Endothelial cell of umbilical vein (primary cell): Measurements from ENCODE around the gene NDUFS5. TPM values are rescaled to one million over a fixed set of nuclear protein-coding genes. Genes with fewer than 3 reads are reported as not detected.

Experiments used
- BruUV-seq: library from RNA; stranded (reverse); fragments of 400-500 nt; replicated peaks from 2 replicates; lab custom pipeline; 2021; lab: Mats Ljungman, UMichigan
- CTCF ChIA-PET: fragments of 300-600, 350-600 bp; sonication (Branson Sonifier 250); formaldehyde crosslinking; loops from one replicate; lab custom pipeline; 2021; ENCODE audit warnings: antibody characterized with exemption, inconsistent platforms; lab: Charles Lee
- POLR2A ChIA-PET: fragments of 300-600, 350-600 bp; sonication (Branson Sonifier 250); formaldehyde crosslinking; loops from one replicate; lab custom pipeline; 2021; ENCODE audit warnings: antibody characterized with exemption, inconsistent platforms; lab: Charles Lee
- DNase-seq: peaks from one replicate; pipeline ENCODE4 v3.0.0-alpha.2; 2011; ENCODE audit warnings: low read depth, low spot score
- FAIRE-seq: peaks from 2 replicates; lab custom pipeline; 2011; peaks lifted over from hg19 to GRCh38; lab: Jason Lieb, UNC
- H2AFZ ChIP-seq: 2 replicates; pipeline ENCODE4 v1.6.0; 2012; ENCODE audit warnings: low read depth, low read length, control low read depth, inconsistent platforms
- H3K27ac ChIP-seq: 2 replicates; pipeline ENCODE4 v1.5.1; 2011; ENCODE audit warnings: low read depth, mild to moderate bottlenecking, control low read depth, low read length, moderate library complexity; ENCODE audit not compliant: insufficient read depth
- H3K27me3 ChIP-seq, 2 experiments: 2 replicates each; pipeline versions ENCODE4 v1.6.0 to v1.6.1; 2011; ENCODE audit warnings: low read length in 2 of 2, mixed read lengths in 1 of 2; ENCODE audit not compliant: control insufficient read depth in 2 of 2, insufficient read depth in 2 of 2
- H3K36me3 ChIP-seq, 2 experiments: 2 replicates in 1 of 2; 3 replicates in 1 of 2; pipeline ENCODE4 v1.5.1; 2011; ENCODE audit warnings: low read length in 2 of 2, mild to moderate bottlenecking in 1 of 2, moderate library complexity in 1 of 2; ENCODE audit not compliant: control insufficient read depth in 2 of 2, insufficient read depth in 2 of 2; ENCODE audit errors: extremely low read depth in 1 of 2
- H3K4me1 ChIP-seq: 3 replicates; pipeline ENCODE4 v1.5.1; 2011; ENCODE audit warnings: mild to moderate bottlenecking, low read length; ENCODE audit not compliant: control insufficient read depth, insufficient read depth; ENCODE audit errors: extremely low read depth
- H3K4me2 ChIP-seq: 2 replicates; pipeline ENCODE4 v1.6.1; 2011; ENCODE audit warnings: low read length, control low read depth, mixed read lengths; ENCODE audit not compliant: insufficient read depth
- H3K4me3 ChIP-seq, 3 experiments: fragments of 200-600 bp in 1 of 3; sonication (generic), shearing (Covaris generic) in 1 of 3; replicated peaks in 1 of 3; 2 replicates each; pipeline ENCODE4 v1.5.1; 2011 to 2016; ENCODE audit warnings: control low read depth in 3 of 3, low read length in 3 of 3, mild to moderate bottlenecking in 2 of 3, inconsistent platforms in 1 of 3, low read depth in 1 of 3, moderate library complexity in 1 of 3; ENCODE audit not compliant: insufficient read depth in 1 of 3
- H3K79me2 ChIP-seq: 2 replicates; pipeline ENCODE4 v1.6.0; 2012; ENCODE audit warnings: low read length, inconsistent platforms; ENCODE audit not compliant: control insufficient read depth, insufficient read depth
- H3K9ac ChIP-seq: replicated peaks from 2 replicates; pipeline ENCODE3; 2011; ENCODE audit warnings: low read length, control low read depth; ENCODE audit not compliant: insufficient read depth; ENCODE audit errors: extremely low read depth
- H3K9me1 ChIP-seq: replicated peaks from 3 replicates; pipeline ENCODE4 v1.6.0; 2011; ENCODE audit warnings: mild to moderate bottlenecking, low read length; ENCODE audit not compliant: control insufficient read depth, insufficient read depth; ENCODE audit errors: extremely low read depth
- H3K9me3 ChIP-seq: replicated peaks from 2 replicates; pipeline ENCODE4 v1.5.1; 2012; ENCODE audit warnings: low read length, inconsistent platforms; ENCODE audit not compliant: control insufficient read depth, insufficient read depth
- H4K20me1 ChIP-seq: replicated peaks from 2 replicates; pipeline ENCODE3; 2011; ENCODE audit warnings: mild to moderate bottlenecking, low read length; ENCODE audit not compliant: control insufficient read depth, insufficient read depth; ENCODE audit errors: extremely low read depth
- EZH2 ChIP-seq: IDR thresholded peaks from 2 replicates; pipeline ENCODE4 v1.6.1; 2012; ENCODE audit warnings: borderline replicate concordance, low read depth, mild to moderate bottlenecking, moderate library complexity, low read length, inconsistent platforms; ENCODE audit not compliant: severe bottlenecking
- FOS ChIP-seq: IDR thresholded peaks from 2 replicates; pipeline ENCODE4 v1.6.1; 2011; ENCODE audit warnings: mild to moderate bottlenecking, low read length, moderate library complexity, borderline replicate concordance; ENCODE audit not compliant: insufficient read depth
- GATA2 ChIP-seq: IDR thresholded peaks from 2 replicates; pipeline ENCODE4 v1.7.0; 2011; ENCODE audit warnings: low read depth, mild to moderate bottlenecking, moderate library complexity, mixed read lengths, low read length; ENCODE audit not compliant: insufficient read length, insufficient read depth
- JUN ChIP-seq: IDR thresholded peaks from 2 replicates; pipeline ENCODE4 v1.6.1; 2011; ENCODE audit warnings: borderline replicate concordance, low read depth; ENCODE audit not compliant: insufficient read length, insufficient read depth
- MYC ChIP-seq: IDR thresholded peaks from one replicate; pipeline ENCODE4 v1.6.1; 2011; ENCODE audit warnings: mild to moderate bottlenecking, low read depth, low read length
- POLR2A ChIP-seq: IDR thresholded peaks from 2 replicates; pipeline ENCODE4 v1.6.1; 2012; ENCODE audit warnings: low read depth, mild to moderate bottlenecking, control low read depth, low read length
- POLR2AphosphoS5 ChIP-seq: IDR thresholded peaks from 2 replicates; pipeline ENCODE4 v1.6.1; 2012; ENCODE audit warnings: low read depth, mild to moderate bottlenecking, control low read depth, low read length, moderate library complexity; ENCODE audit not compliant: insufficient read depth
- dilution Hi-C: fragments of 300-500 bp; cut with MboI; formaldehyde crosslinking; loops from one replicate; pipeline ENCODE4 v1.15.0; 2019; ENCODE audit warnings: low sequenced_read_pairs; ENCODE audit not compliant: extremely low pct_ligation_motif_present
- intact Hi-C: fragments of 100-400 bp; cut with micrococcal nuclease; formaldehyde crosslinking; loops from one replicate; pipeline ENCODE4 v1.10.0; 2022
- polyA plus RNA-seq, 4 experiments: library from polyadenylated mRNA; depleted of rRNA in 3 of 4; stranded (reverse) in 3 of 4; unstranded in 1 of 4; fragments of >200 nt; gene quantifications; 2 replicates each; pipeline versions ENCODE4 v1.2.1 to v1.2.3, GENCODE V29; 2011 to 2012; ENCODE audit warnings: missing spikeins in 1 of 4
- total RNA-seq: library from RNA; stranded (reverse); gene quantifications from 2 replicates; pipeline ENCODE4 v1.2.3, GENCODE V29; 2021
- TF ChIP-seq, protein P1 (sequence below): IDR thresholded peaks from 2 replicates; pipeline ENCODE4 v1.6.1; 2011; ENCODE audit not compliant: insufficient read depth, insufficient read length
- TF ChIP-seq, protein P2 (sequence below), 2 donors: IDR thresholded peaks; 1 replicate in 1 of 2; 2 replicates in 1 of 2; pipeline ENCODE4 v1.5.1; 2011; ENCODE audit warnings: low read length in 2 of 2, mild to moderate bottlenecking in 2 of 2, moderate library complexity in 2 of 2, control low read depth in 1 of 2, inconsistent platforms in 1 of 2, low read depth in 1 of 2; ENCODE audit not compliant: insufficient read depth in 1 of 2; ENCODE audit errors: extremely low read depth in 1 of 2

The NDUFS5 gene
- total and polyA plus RNA-seq, 2 donors (not counting 3 experiments of a cell fraction or from before 2014, with no cell fraction given), result 327 to 710 TPM

DNA sequence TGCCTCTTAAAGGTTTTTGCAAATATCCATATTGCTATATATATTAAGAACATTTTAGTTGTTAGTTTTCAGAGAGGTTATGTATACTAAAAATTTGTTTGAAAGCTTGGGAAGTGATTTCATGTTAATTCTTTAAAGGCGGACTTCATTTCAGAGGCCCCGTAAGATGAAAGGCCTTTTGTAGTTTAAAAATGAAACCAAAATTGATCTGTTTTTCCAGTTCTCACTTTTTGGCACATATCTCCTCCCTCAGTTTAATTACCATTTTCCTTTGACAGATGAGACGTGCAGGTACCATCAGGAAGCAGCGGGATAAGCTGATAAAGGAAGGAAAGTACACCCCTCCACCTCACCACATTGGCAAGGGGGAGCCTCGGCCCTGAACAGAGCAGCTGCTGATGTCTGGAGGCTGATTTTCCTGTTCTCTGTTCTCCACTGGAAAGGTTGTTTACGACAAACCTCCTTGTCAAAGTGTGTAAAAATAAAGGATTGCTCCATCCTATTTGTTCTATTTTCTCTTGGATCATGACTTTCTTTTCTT is 8.0 kb downstream of the NDUFS5 start:
- Histone ChIP-seq H3K4me1 (no peaks in the 10 kb centered on the region), H3K27ac (no peak overlapping the region), H3K4me3 (no peak overlapping the region), H3K79me2 (peaks cover 14% of the 10 kb centered on the region), H3K9ac (no peak overlapping the region), H3K9me1 (no peaks in the 10 kb centered on the region), H3K4me2 (no peak overlapping the region), H3K9me3 (no peaks in the 10 kb centered on the region), H4K20me1 (no peaks in the 10 kb centered on the region), H2AFZ (no peak overlapping the region), H3K36me3 (peaks cover 11 to 16% of the 10 kb centered on the region in 2 experiments), H3K27me3 (no peaks in the 10 kb centered on the region)
- ChIA-PET POLR2A (no interaction called here), CTCF (interaction anchor here (1.2 kb wide), 1 partner anchor 8 kb away, joined by 4 read pairs; the partner anchor contains the start of gene NDUFS5)
- TF ChIP-seq MYC, result no peak
- intact Hi-C loops (no loop called here), dilution Hi-C loops (no loop called here)
- no TSS peak for BruUV-seq
- FAIRE-seq, result no peak
- DNase-seq, result no peak

DNA sequence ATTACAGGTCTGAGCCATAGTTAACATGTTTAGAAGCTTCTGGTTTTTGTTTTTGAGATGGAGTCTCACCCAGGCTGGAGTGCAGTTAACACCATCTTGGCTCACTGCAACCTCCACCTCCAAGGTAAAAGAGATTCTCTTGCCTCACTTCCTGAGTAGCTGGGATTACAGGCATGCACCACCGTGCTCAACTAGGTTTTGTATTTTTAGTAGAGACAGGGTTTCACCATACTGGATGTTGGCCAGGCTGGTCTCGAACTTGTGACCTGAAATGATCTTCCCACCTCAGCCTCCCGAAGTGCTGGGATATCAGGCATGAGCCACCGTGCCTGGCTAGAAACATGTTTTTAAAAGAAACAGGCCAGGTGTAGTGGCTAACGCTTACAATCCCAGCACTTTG is 10.5 kb downstream of the NDUFS5 start:
- peak; percentile 46 for FAIRE-seq
- POLR2A ChIA-PET, result interaction anchor here (0.7 to 1.1 kb wide), 2 partner anchors 11 to 83 kb away, joined by 3 to 4 read pairs; partner anchors contain the start of gene NDUFS5

More for the DNA sequence above, 10.5 kb downstream of the NDUFS5 start:
- Histone ChIP-seq H3K27ac (no peak overlapping the region), H3K27me3 (no peaks in the 10 kb centered on the region), H3K36me3 (peaks cover 4 to 13% of the 10 kb centered on the region in 2 experiments), H3K9me3 (no peaks in the 10 kb centered on the region), H3K79me2 (peaks cover 6% of the 10 kb centered on the region), H3K9me1 (no peaks in the 10 kb centered on the region), H4K20me1 (no peaks in the 10 kb centered on the region), H3K4me1 (no peaks in the 10 kb centered on the region), H3K9ac (no peak overlapping the region), H3K4me2 (no peak overlapping the region), H3K4me3 (no peak overlapping the region), H2AFZ (no peak overlapping the region)
- no peak for DNase-seq
- intact Hi-C loops (no loop called here), dilution Hi-C loops (no loop called here)
- TF ChIP-seq POLR2A (no peak), FOS (no peak), GATA2 (no peak), JUN (no peak), EZH2 (no peak), MYC (no peak), POLR2AphosphoS5 (no peak)
- TF ChIP-seq, protein P1, sequence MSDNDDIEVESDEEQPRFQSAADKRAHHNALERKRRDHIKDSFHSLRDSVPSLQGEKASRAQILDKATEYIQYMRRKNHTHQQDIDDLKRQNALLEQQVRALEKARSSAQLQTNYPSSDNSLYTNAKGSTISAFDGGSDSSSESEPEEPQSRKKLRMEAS, result no peak
- TF ChIP-seq, protein P2, sequence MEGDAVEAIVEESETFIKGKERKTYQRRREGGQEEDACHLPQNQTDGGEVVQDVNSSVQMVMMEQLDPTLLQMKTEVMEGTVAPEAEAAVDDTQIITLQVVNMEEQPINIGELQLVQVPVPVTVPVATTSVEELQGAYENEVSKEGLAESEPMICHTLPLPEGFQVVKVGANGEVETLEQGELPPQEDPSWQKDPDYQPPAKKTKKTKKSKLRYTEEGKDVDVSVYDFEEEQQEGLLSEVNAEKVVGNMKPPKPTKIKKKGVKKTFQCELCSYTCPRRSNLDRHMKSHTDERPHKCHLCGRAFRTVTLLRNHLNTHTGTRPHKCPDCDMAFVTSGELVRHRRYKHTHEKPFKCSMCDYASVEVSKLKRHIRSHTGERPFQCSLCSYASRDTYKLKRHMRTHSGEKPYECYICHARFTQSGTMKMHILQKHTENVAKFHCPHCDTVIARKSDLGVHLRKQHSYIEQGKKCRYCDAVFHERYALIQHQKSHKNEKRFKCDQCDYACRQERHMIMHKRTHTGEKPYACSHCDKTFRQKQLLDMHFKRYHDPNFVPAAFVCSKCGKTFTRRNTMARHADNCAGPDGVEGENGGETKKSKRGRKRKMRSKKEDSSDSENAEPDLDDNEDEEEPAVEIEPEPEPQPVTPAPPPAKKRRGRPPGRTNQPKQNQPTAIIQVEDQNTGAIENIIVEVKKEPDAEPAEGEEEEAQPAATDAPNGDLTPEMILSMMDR (IDR thresholded peaks at IDR 0.05; ENCODE audit: extremely low read depth in 1 of 2, insufficient read depth in 1 of 2, low read depth in 1 of 2, low read length in 2 of 2), result no peak
- CTCF ChIA-PET, result no interaction called here
- no TSS peak for BruUV-seq
